Mesodermal cell (in vitro differentiated cells): ENCODE results near the gene HDDC3.
A peak's percentile ranks its signal among the peaks of the same experiment; 100 is the strongest.

Experiments used
- H3K27ac ChIP-seq: 2 replicates; pipeline ENCODE4 v1.7.0; 2013; ENCODE audit warnings: mild to moderate bottlenecking, low read depth, low read length, moderate library complexity; ENCODE audit not compliant: severe bottlenecking
- H3K36me3 ChIP-seq: 2 replicates; pipeline ENCODE4 v1.7.1; 2013; ENCODE audit warnings: mild to moderate bottlenecking, low read length, moderate library complexity; ENCODE audit not compliant: control insufficient read depth, insufficient read depth
- H3K4me1 ChIP-seq: one replicate; pipeline ENCODE4 v1.7.1; 2013; ENCODE audit warnings: mild to moderate bottlenecking, low read length; ENCODE audit not compliant: insufficient read depth, control insufficient read depth, poor library complexity, severe bottlenecking
- H3K4me3 ChIP-seq: 2 replicates; pipeline ENCODE4 v1.7.0; 2013; ENCODE audit warnings: low read length, control low read depth, mild to moderate bottlenecking; ENCODE audit not compliant: insufficient read depth, poor library complexity, severe bottlenecking; ENCODE audit errors: extremely low read depth
- H3K9me3 ChIP-seq: 2 replicates; pipeline ENCODE4 v1.7.1; 2013; ENCODE audit warnings: mild to moderate bottlenecking, low read length, moderate library complexity; ENCODE audit not compliant: control insufficient read depth
- WGBS, 2 experiments: methylation state at CpG; one replicate each; pipeline ENCODE4 v1.1.5; 2013; ENCODE audit warnings: missing lambda C conversion rate in 2 of 2; ENCODE audit not compliant: insufficient coverage in 2 of 2; 5-methylcytosine and 5-hydroxymethylcytosine counted together

Gene HDDC3

GRCh38 chr15:90907838-90908507, 24.4 kb downstream of the HDDC3 start:
- H3K4me3 ChIP-seq = no peak overlapping the region
- WGBS, 2 experiments = 85 to 87% methylated on average over 8 to 9 of the region's 9 CpGs
- no peaks in the 10 kb centered on the region for H3K9me3 ChIP-seq
- H3K36me3 ChIP-seq = peaks cover 54% of the 10 kb centered on the region
- H3K27ac ChIP-seq = no peak overlapping the region
- no peaks in the 10 kb centered on the region for H3K4me1 ChIP-seq

- 87 to 95% methylated on average over 14 to 15 of the region's 15 CpGs for WGBS, 2 experiments
- no peaks in the 10 kb centered on the region for H3K4me1 ChIP-seq
- H3K27ac ChIP-seq = no peak overlapping the region
- H3K9me3 ChIP-seq = no peaks in the 10 kb centered on the region
- peaks cover 46% of the 10 kb centered on the region for H3K36me3 ChIP-seq
- H3K4me3 ChIP-seq = no peak overlapping the region
These were observed 25.2 kb downstream of the HDDC3 start for GRCh38 chr15:90907051-90907660.

GRCh38 chr15:90906181-90906849, 26.0 kb downstream of the HDDC3 start:
- Histone ChIP-seq H3K36me3 (peaks cover 39% of the 10 kb centered on the region), H3K9me3 (no peaks in the 10 kb centered on the region), H3K27ac (no peak overlapping the region), H3K4me1 (no peaks in the 10 kb centered on the region), H3K4me3 (no peak overlapping the region)
- 95 to 96% methylated on average over 9 of the region's 11 CpGs for WGBS, 2 experiments

- 96% methylated on average over 26 of the region's 28 CpGs for WGBS, 2 experiments
- no peak overlapping the region for H3K27ac ChIP-seq
- no peaks in the 10 kb centered on the region for H3K4me1 ChIP-seq
- H3K4me3 ChIP-seq = no peak overlapping the region
- H3K36me3 ChIP-seq = peaks cover 34% of the 10 kb centered on the region
- H3K9me3 ChIP-seq = no peaks in the 10 kb centered on the region
These were observed 26.8 kb downstream of the HDDC3 start for GRCh38 chr15:90905306-90906180.

- no peaks in the 10 kb centered on the region for H3K9me3 ChIP-seq
- H3K4me1 ChIP-seq = no peaks in the 10 kb centered on the region
- peaks cover 32% of the 10 kb centered on the region for H3K36me3 ChIP-seq
- 91 to 100% methylated on average over 6 to 7 of the region's 9 CpGs for WGBS, 2 experiments
- no peak overlapping the region for H3K27ac ChIP-seq
- no peak overlapping the region for H3K4me3 ChIP-seq
These were observed 27.6 kb downstream of the HDDC3 start for GRCh38 chr15:90904746-90905145.

GRCh38 chr15:90903733-90904536, 28.4 kb downstream of the HDDC3 start:
- H3K27ac ChIP-seq = no peak overlapping the region

GRCh38 chr15:90902840-90903732, 29.3 kb downstream of the HDDC3 start, which contains the start of gene MAN2A2:
TSS of gene MAN2A2 (plus strand) at chr15:90903302. CDS start at chr15:90904208, 906 bp downstream.
- Histone ChIP-seq H3K36me3 (peaks cover 26% of the 10 kb centered on the region), H3K4me1 (no peaks in the 10 kb centered on the region), H3K27ac (peak within 1 kb of the TSS; percentile 36), H3K4me3 (peak within 1 kb of the TSS; percentile 56), H3K9me3 (no peaks in the 10 kb centered on the region)
- WGBS, 2 experiments = 1 to 2% methylated on average over 33 to 62 of the region's 81 CpGs

More at GRCh38 chr15:90903733-90904536, 28.4 kb downstream of the HDDC3 start:
- peak overlapping the region; percentile 56 for H3K4me3 ChIP-seq
- WGBS, 2 experiments = 20 to 48% methylated on average over 10 to 11 of the region's 18 CpGs
- H3K4me1 ChIP-seq = no peaks in the 10 kb centered on the region
- peaks cover 27% of the 10 kb centered on the region for H3K36me3 ChIP-seq
- H3K9me3 ChIP-seq = no peaks in the 10 kb centered on the region

- Histone ChIP-seq H3K4me1 (no peaks in the 10 kb centered on the region), H3K36me3 (peaks cover 21% of the 10 kb centered on the region), H3K4me3 (peak overlapping the region; percentile 49), H3K27ac (peak overlapping the region; percentile 36), H3K9me3 (no peaks in the 10 kb centered on the region)
- 0 to 1% methylated on average over 57 of the region's 71 CpGs for WGBS, 2 experiments
These were observed 30.1 kb downstream of the HDDC3 start for GRCh38 chr15:90902040-90902839.
